Measurements from ENCODE around the gene HPS5.
A peak's percentile ranks its signal among the peaks of the same experiment; 100 is the strongest.

DNA sequence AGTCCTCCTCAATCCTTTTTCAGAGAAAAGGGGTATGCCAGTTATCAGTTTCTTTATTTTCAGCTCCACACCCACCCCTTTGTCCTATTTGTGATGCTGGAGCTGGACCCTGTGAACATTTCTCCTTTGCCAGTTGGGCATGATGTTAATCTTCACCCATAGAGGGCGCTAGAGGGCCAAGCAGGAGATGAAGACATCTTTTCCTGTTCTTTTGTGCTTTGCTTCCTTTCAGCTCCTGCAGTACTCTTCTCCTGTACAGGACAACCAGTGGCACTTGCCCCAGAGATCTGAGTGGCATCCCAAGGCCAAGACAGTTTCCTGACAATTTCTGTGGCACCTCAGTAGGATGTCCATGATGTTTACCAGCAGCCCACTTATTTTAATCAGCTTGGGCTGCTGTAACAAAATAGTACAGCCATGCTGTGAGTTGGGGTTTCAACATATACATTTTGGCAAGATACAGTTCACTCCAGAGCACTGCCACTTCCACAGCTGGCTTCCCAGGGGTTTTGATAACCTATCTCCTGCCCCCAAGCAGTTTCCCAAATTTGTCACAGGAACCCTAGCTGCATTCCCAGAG is 78.1 kb downstream of the HPS5 start:
- TF ChIP-seq POLR2A (IDR thresholded peaks at IDR 0.05; ENCODE audit: low read depth) (no peak), EP300 (IDR thresholded peaks at IDR 0.05) (no peak), POLR2AphosphoS5 (IDR thresholded peaks at IDR 0.05) (no peak)
- TF ChIP-seq, protein P1, sequence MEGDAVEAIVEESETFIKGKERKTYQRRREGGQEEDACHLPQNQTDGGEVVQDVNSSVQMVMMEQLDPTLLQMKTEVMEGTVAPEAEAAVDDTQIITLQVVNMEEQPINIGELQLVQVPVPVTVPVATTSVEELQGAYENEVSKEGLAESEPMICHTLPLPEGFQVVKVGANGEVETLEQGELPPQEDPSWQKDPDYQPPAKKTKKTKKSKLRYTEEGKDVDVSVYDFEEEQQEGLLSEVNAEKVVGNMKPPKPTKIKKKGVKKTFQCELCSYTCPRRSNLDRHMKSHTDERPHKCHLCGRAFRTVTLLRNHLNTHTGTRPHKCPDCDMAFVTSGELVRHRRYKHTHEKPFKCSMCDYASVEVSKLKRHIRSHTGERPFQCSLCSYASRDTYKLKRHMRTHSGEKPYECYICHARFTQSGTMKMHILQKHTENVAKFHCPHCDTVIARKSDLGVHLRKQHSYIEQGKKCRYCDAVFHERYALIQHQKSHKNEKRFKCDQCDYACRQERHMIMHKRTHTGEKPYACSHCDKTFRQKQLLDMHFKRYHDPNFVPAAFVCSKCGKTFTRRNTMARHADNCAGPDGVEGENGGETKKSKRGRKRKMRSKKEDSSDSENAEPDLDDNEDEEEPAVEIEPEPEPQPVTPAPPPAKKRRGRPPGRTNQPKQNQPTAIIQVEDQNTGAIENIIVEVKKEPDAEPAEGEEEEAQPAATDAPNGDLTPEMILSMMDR (IDR thresholded peaks at IDR 0.05): peak in 2 of 3 experiments; percentile 34 to 56

All from esophagus muscularis mucosa (tissue), 4 donors.